Germinal center (tissue), 1 donor: ENCODE data around the gene AMDHD2.
"Not testable (repeated sequence)": the region's sequence is repeated elsewhere in the genome, so short reads cannot be mapped to it uniquely, and the experiment has no call there.

Source experiments
- DNase-seq: peaks from one replicate; pipeline ENCODE4 v3.0.0; 2012; ENCODE audit warnings: mixed read lengths, low spot score

AMDHD2 gene

DNA sequence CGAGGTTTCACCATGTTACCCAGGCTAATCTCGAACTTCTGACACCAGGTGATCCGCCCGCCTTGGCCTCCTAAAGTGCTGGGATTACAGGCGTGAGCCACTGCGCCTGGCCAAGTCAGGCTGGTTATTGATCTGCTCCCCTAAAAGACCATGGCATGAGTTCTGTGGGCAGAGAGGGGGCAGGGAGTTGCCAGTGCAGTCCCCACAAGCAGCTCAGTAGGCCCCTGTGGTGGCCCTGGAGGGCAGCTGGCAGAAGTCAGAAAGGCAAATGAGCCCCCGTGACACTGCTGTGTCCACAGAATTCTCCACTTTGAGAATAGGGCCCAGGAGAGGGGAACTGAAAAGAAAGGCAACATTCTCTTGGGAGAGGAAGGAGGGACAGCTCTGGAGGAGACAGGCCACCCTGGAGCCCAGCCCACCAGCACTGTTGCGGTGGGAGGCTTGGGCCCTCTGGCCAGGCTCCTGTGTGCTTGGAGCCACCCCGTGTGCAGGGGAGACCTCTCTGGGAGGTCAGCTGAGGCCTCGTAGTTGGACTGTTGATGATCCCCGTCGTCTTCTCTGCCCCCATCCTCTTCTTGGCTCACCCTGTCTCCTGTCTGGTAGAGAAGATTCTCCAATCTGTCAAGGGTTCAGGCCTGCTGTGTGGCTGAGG is 2.1 kb upstream of the AMDHD2 start:
- no peak for DNase-seq

- no peak for DNase-seq
Observed at GRCh38 chr16:2518823-2519710, 1.1 kb upstream of the AMDHD2 start.

- no peak for DNase-seq
Observed at GRCh38 chr16:2519711-2520080, 475 bp upstream of the AMDHD2 start.

DNA sequence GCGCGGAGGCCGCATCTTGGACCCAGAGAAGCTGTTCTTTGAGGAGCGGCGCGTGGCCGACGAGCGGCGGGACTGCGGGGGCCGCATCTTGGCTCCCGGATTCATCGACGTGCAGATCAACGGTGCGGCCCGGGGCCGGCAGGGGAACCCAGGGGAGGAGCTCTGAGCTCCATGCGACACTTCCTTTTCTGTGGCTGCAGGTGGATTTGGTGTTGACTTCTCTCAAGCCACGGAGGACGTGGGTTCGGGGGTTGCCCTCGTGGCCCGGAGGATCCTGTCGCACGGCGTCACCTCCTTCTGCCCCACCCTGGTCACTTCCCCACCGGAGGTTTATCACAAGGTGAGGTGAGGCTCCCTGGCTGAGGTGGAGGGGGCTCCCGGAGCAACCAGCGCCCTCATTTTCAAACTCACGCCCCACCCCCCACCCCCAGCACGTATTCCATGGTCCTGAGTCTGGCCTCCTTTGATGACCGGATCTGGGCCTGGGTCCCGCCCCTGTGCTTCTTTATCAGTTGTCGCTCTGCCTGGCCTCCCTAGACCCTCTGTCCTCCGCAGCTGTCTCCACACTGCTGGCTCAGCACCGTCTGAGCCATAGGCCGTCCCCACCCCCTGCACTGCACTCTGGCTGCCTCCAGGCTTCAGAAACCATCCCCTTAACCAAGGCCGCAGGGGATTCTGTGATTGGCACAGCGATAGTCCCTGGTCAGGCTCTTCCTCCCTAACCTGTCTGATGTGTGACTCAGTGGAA is 787 bp downstream of the AMDHD2 start:
- DNase-seq, result peak; percentile 77

DNA sequence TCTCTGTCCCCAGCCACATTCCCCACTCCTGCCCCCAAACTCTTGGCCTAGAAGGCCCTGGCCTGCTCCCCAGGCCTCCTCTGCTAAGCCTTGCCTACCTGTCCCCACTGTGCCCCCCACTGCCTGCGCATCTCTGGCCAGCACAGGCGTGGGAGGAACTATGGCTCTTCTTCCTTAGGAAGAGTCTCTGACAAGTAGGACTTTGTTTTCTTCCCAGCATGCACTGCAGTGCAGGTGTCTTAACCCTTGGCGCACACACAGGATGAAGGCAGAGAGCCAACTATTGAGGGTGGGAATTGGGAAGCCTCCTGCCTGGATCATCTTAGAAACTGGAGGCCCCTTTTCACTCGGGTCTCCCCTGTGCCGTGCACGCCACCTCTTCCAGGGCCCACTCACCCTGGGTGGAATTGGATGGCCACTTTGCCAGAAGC is 3.6 kb downstream of the AMDHD2 start:
- no peak for DNase-seq

DNA sequence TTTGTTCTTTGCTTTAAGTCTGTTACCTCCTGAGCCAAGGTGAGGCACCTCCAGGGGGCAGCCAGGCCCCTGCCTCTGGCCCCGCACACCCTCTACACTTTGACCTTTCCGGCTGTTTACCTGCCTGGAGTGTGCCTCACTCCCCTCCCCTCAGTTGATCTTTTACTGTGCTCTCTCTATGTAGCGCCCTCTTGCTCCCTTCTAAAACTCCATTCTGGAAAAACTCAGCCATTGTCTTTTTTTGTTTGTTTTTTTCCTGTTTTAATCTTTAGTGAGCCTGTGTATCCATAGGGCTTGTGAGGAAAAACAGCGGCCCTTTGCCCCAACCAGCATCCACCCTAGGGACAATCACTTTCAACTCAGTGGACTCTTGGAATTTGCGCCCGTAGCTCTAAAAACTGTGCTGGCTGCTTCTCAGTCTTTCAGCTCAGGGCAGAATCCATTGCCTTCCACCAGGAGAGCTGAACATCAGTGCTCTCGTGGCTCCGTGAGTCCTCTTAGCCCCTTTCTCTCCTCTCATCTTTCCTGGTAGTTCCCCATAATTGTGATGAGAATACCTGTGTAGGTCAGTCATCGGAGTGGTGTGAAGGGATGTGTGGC is 4.3 kb downstream of the AMDHD2 start:
- DNase-seq, result no peak

DNA sequence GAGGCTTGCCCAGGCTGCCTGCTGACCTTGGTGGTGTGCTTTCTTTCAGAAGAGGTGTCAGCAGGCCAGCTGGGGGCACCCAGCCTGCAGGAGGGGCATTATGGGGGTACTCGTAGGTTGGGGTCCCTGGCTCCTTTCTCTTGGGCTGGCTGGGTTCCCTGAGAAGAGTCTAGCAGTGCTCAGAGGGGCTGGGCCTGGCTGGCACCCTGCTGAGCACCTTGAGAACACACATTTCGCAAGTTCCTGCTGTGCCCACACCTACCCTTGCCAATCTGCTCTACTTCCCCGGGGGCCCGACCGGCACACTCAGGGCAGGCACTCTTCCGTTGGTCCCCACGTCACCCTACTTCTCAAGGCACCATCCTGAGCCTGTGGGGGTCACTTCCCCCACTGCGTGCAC is 6.0 kb downstream of the AMDHD2 start:
- no peak for DNase-seq

DNA sequence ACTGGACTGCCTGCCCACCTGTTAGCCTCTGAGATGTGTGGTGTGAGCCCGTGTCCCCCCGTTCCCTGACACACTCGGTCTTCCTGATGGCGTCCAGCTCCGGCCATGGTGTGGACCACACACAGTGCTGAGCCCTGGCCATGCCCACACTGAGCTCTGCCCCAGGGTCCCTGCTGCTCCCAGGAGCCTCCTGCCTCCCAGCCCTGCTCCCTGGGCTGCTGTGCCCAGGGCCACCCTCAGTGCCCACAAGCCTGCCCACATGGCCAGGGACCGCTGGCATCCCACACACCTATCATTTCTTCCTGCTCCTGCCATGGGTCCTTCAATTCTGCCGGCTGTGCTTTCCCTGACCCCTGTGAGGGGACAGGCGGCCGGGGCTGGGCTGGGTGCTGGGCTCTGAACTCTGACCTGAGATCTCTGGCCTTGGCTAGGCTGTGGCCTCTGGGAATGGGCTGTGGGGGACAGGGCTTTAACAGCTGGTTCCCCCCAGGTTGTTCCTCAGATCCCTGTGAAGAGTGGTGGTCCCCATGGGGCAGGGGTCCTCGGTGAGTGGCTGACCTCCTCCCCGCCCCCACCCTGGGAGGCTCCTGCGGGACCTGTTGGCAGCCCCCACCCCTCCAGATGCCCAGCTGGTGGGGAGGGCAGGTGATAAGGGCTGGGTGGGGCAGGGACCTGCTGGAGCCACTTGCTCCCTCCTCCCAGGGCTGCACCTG is 7.1 kb downstream of the AMDHD2 start:
- DNase-seq, result no peak

DNA sequence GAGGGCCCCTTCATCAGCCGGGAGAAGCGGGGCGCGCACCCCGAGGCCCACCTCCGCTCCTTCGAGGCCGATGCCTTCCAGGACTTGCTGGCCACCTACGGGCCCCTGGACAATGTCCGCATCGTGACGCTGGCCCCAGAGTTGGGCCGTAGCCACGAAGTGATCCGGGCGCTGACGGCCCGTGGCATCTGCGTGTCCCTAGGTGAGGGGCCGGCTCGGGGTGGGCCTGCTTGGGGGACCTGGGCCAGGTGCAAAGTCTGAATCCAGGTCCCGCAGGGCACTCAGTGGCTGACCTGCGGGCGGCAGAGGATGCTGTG is 7.6 kb downstream of the AMDHD2 start:
- DNase-seq, result no peak

- DNase-seq, result no peak
Observed at GRCh38 chr16:2528161-2529060, 8.2 kb downstream of the AMDHD2 start.

GRCh38 chr16:2529061-2529931 is 9.1 kb downstream of the AMDHD2 start:
- no peak for DNase-seq

GRCh38 chr16:2529961-2530628 is 9.9 kb downstream of the AMDHD2 start:
- no peak for DNase-seq

- DNase-seq, result no peak
Observed at GRCh38 chr16:2530629-2531318, 10.6 kb downstream of the AMDHD2 start.

GRCh38 chr16:2531371-2531695 is 11.2 kb downstream of the AMDHD2 start, which contains the start of gene CEMP1:
CEMP1 (minus strand) TSS chr16:2531408; CDS start chr16:2531073, 335 bp downstream.
- DNase-seq, result no peak

DNA sequence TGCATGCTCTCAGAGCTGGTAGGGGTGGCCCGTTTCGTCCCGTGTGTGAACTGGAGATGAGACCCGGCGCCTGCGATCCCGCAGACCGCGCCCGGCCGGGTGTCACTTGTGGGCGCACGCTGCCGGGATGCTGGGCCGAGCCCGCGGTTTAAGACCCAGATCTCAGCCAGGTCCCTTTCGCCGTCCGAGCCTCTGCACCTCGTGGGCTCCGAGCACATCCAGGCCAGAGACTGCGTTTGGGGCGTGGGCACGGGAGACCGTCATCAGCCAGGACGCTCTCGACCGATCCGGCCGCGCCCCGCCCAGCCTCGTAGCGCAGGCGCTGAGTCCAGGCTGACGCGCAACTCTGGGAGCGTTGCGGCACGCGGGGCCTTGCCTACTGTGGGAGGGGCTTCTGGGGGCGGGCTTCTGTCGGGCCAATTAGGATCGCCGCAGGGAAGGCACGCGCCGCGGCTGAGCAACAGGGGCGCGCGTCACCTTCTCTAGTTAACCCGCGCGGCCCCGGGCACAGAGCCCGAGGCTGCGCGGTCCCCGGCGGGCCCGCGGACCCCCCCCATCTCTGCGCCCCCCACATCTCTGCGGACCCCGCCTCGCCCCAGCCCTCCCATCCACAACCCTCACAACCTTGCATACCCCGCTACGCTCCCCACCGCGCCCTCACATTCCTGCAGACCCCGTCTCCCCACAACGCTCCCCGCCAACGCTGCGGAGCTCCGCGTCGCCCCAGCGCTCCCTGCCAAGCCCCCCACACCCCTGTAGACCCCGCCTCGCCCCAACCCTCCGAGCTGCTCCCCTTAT is 11.7 kb downstream of the AMDHD2 start:
- DNase-seq, result peak; percentile 97

DNA sequence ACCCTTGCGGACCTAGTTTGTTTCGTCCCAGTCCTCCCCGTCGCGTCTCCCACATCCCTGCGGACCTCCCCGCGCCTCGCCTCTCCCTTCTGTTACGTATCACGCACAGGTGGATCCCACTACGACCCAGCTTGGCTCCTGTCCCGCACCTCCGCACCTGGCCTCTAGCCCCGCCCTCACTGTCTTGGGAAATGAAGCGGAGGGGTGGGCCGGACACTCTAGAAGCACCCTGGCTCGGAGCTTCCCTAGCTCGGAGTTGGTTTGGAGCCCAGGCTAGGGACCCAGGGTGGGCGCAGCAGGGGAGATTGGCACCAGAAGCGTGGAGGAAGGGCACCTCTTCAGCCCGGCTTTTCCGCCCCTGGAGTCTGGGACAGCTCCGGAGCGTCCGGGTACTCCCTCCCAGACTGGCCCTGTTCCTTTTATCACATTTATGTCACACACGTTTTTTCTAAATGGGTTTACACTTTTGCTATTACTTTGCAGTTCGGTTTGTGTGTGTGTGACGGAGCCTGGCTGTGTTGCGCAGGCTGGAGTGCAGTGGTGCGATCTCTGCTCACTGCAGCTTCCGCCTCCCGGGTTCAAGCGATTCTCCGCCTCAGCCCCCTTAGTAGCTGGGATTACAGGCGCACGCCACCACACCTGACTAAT is 12.4 kb downstream of the AMDHD2 start:
- DNase-seq, result peak; percentile 53

GRCh38 chr16:2533142-2533755 is 13.1 kb downstream of the AMDHD2 start:
- not testable (repeated sequence) for DNase-seq
